Body of pancreas (tissue), 4 donors: Measurements from ENCODE around the gene ACSBG1. TPM values are rescaled to one million over a fixed set of nuclear protein-coding genes. Genes with fewer than 3 reads are reported as not detected.
A peak's percentile ranks its signal among the peaks of the same experiment; 100 is the strongest.

Experiments
- ATAC-seq: fragments of 150-250 bp; one replicate; pipeline ENCODE4 v1.9.1; 2016
- DNase-seq, 4 donors: peaks; one replicate each; pipeline ENCODE4 v3.0.0-alpha.2; 2019
- H3K27ac ChIP-seq, 4 donors: fragments of 200-600 bp; sonication (generic); 1 replicate in 3 of 4; 2 replicates in 1 of 4; pipeline versions ENCODE4 v1.5.1 to v1.6.1; 2016 to 2019; ENCODE audit warnings: mild to moderate bottlenecking in 1 of 4, mixed read lengths in 1 of 4, moderate library complexity in 1 of 4
- H3K27me3 ChIP-seq, 2 donors: fragments of 200-600 bp; sonication (generic); one replicate each; pipeline ENCODE4 v1.6.0; 2016; ENCODE audit warnings: mild to moderate bottlenecking in 1 of 2
- H3K36me3 ChIP-seq, 2 donors: fragments of 200-600 bp; sonication (generic); replicated peaks in 1 of 2; 2 replicates each; pipeline ENCODE4 v1.5.1; 2016; ENCODE audit warnings: low read depth in 2 of 2; ENCODE audit not compliant: insufficient read depth in 1 of 2
- H3K4me1 ChIP-seq: fragments of 200-600 bp; sonication (generic); one replicate; pipeline ENCODE4 v1.6.0; 2016
- H3K4me3 ChIP-seq, 2 donors: fragments of 200-600 bp; sonication (generic); 1 replicate in 1 of 2; 2 replicates in 1 of 2; pipeline ENCODE4 v1.5.1; 2016 to 2019
- H3K9me3 ChIP-seq, 3 donors: fragments of 200-600 bp; sonication (generic); 1 replicate in 2 of 3; 2 replicates in 1 of 3; pipeline ENCODE4 v1.5.1; 2016
- POLR2A ChIP-seq, 3 donors: fragments of 450-650 bp; IDR thresholded peaks; one replicate each; pipeline ENCODE4 v1.6.1; 2016; ENCODE audit warnings: antibody characterized with exemption in 3 of 3, mild to moderate bottlenecking in 2 of 3
- WGBS, 2 donors: methylation state at CpG; one replicate each; pipeline ENCODE4 v1.1.5; 2017; 5-methylcytosine and 5-hydroxymethylcytosine counted together
- intact Hi-C: fragments of 100-400 bp; cut with DNase I; formaldehyde crosslinking; loops from one replicate; pipeline ENCODE4 v1.15.1; 2023
- total RNA-seq, 2 donors: library from RNA; depleted of rRNA; stranded (reverse); fragments of >200 nt; gene quantifications; one replicate each; pipeline ENCODE4 v1.1.0, GENCODE V29; 2016
- TF ChIP-seq, protein P1 (sequence below), 7 experiments: fragments of 450-650 bp in 4 of 7; fragments of 200-600 bp in 3 of 7; sonication (generic) in 3 of 7; IDR thresholded peaks; one replicate each; pipeline ENCODE4 v1.5.1; 2016 to 2019; ENCODE audit warnings: antibody characterized with exemption in 7 of 7

Gene ACSBG1
- total RNA-seq, 2 donors from 2014 or later: not detected

DNA sequence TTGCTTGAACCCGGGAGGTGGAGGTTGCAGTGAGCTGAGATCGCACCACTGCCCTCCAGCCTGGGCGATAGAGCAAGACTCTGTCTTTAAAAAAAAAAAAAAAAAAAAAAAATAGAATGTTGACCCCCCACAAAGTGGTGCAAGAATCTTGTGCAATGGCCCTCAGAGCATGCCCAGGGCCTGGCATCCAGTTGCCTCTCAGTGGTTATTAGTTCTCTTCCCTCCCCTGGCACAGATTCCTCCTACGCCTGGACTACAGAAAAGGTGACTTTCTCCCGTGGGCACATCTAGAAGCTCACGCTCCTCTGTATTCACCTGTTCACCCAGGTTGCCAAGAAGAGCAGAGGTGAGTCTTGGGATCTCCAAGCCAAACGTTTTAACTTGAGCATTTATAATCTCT is 36.7 kb downstream of the ACSBG1 start:
- intact Hi-C loops: no loop called here
- H3K9me3 ChIP-seq: no peaks in the 10 kb centered on the region
- H3K27me3 ChIP-seq: no peaks in the 10 kb centered on the region
- H3K27ac ChIP-seq: no peak overlapping the region
- TF ChIP-seq POLR2A (IDR thresholded peaks at IDR 0.05): no peak
- TF ChIP-seq, protein P1, sequence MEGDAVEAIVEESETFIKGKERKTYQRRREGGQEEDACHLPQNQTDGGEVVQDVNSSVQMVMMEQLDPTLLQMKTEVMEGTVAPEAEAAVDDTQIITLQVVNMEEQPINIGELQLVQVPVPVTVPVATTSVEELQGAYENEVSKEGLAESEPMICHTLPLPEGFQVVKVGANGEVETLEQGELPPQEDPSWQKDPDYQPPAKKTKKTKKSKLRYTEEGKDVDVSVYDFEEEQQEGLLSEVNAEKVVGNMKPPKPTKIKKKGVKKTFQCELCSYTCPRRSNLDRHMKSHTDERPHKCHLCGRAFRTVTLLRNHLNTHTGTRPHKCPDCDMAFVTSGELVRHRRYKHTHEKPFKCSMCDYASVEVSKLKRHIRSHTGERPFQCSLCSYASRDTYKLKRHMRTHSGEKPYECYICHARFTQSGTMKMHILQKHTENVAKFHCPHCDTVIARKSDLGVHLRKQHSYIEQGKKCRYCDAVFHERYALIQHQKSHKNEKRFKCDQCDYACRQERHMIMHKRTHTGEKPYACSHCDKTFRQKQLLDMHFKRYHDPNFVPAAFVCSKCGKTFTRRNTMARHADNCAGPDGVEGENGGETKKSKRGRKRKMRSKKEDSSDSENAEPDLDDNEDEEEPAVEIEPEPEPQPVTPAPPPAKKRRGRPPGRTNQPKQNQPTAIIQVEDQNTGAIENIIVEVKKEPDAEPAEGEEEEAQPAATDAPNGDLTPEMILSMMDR (IDR thresholded peaks at IDR 0.05): no peak
- peak in 1 of 4 donors; percentile 6 for DNase-seq
- H3K4me3 ChIP-seq: no peak overlapping the region
- H3K4me1 ChIP-seq: peaks cover 3% of the 10 kb centered on the region
- 60 to 66% methylated on average over 7 of the region's 7 CpGs for WGBS, 2 donors
- no peaks in the 10 kb centered on the region for H3K36me3 ChIP-seq
- no peak for ATAC-seq

DNA sequence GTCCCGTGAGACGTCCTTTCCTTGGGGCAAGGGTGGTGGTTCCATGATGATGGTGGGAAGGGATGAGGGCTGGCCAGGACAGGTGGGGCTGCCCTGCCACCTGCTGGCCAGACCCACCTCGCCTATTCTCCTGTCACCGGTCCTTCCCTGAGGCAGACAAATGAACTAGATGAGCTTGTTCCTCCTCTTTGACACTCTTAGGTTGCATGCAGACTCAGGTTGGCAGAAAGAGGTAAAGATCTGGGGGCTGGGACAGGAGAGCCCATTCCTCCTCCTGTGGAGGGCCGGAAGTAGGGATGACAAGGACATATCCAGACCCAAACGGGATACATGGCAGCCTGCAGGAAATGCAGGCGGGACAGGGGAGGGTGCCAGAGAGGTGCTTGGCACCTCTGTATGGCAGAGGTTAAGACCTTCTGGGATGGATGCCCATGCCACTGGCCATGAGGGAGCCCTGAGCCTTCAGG is 38.6 kb downstream of the ACSBG1 start:
- Histone ChIP-seq H3K36me3 (no peaks in the 10 kb centered on the region), H3K9me3 (no peaks in the 10 kb centered on the region), H3K27me3 (no peaks in the 10 kb centered on the region), H3K27ac (no peak overlapping the region), H3K4me1 (no peaks in the 10 kb centered on the region), H3K4me3 (no peak overlapping the region)
- DNase-seq: peak; percentile 46 to 64 (median 53)
- intact Hi-C loops: no loop called here
- no peak for TF ChIP-seq POLR2A (IDR thresholded peaks at IDR 0.05)
- TF ChIP-seq, protein P1 (IDR thresholded peaks at IDR 0.05): peak; percentile 62 to 77 (median 70)
- peak; percentile 83 for ATAC-seq
- WGBS, 2 donors: 14 to 17% methylated on average over 7 of the region's 7 CpGs

DNA sequence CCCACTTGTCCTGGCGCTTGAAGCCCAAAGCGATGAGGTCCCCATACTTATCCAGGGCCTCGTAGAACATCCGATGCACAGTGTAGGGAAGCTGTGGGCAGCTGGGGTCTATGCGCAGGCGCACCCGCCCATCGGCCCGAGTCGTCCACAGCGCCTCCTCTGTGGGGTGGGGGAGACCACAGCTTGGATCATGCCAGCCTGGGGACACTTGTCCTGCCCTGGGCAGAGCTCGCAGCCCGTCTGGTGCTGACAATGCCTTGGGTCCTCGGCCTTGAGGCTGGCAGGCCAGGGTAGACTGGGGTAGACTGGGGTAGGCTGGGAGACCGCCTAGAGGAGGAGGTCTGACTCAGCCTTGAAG is 39.8 kb downstream of the ACSBG1 start:
- Histone ChIP-seq H3K9me3 (no peaks in the 10 kb centered on the region), H3K4me1 (no peaks in the 10 kb centered on the region), H3K27me3 (no peaks in the 10 kb centered on the region), H3K27ac (no peak overlapping the region), H3K36me3 (no peaks in the 10 kb centered on the region), H3K4me3 (no peak overlapping the region)
- WGBS, 2 donors: 85 to 93% methylated on average over 14 to 15 of the region's 15 CpGs
- TF ChIP-seq POLR2A (IDR thresholded peaks at IDR 0.05): no peak
- TF ChIP-seq, protein P1 (IDR thresholded peaks at IDR 0.05): no peak
- no peak for ATAC-seq
- DNase-seq: peak in 1 of 4 donors; percentile 5
- intact Hi-C loops: loop anchor here (5.0 kb wide), 1 partner anchor 82 kb away; no protein-coding TSS in a partner anchor

DNA sequence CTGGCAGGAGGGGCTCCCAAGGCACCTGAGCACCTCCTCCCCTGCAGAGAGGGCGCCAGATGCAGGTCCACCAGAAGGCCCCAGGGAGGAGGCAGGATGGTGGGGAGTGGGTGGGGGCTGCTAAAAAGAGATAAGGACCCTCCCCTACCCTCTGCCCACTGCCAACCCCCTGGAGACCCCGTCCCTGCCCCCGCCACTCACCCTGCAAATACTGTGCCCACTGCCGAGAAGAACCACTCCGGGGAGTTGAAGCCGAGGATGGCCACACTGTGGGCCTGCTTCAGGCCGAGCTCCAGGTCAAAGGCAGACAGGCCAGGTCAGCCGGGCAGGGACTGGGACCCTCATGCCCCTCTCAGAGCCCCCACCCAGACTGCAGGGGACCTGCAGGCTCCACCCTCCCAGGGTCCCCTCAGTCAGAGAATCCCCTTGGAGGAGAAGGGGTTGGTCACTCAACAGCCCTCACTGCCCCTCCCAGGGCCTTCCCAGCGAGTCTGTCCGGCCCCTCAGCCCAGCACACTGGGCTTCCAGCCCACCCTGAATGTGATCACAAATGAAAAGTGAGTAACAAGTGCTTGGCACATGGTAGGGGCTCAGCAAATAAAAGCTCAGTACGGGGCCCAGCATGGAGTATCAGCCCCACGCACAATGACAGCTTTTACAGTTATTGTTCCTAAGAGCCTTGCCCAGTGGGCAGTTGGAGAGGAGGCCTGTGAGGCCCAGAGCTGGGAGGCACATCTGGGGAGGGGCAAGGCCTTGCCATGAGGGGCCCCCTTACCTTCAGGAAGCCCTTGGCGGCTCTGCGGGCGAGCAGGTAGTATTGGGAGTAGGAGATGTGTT is 40.4 kb downstream of the ACSBG1 start:
- intact Hi-C loops: loop anchor here (5.0 kb wide), 1 partner anchor 82 kb away; no protein-coding TSS in a partner anchor
- DNase-seq: peak in 1 of 4 donors; percentile 6

DNA sequence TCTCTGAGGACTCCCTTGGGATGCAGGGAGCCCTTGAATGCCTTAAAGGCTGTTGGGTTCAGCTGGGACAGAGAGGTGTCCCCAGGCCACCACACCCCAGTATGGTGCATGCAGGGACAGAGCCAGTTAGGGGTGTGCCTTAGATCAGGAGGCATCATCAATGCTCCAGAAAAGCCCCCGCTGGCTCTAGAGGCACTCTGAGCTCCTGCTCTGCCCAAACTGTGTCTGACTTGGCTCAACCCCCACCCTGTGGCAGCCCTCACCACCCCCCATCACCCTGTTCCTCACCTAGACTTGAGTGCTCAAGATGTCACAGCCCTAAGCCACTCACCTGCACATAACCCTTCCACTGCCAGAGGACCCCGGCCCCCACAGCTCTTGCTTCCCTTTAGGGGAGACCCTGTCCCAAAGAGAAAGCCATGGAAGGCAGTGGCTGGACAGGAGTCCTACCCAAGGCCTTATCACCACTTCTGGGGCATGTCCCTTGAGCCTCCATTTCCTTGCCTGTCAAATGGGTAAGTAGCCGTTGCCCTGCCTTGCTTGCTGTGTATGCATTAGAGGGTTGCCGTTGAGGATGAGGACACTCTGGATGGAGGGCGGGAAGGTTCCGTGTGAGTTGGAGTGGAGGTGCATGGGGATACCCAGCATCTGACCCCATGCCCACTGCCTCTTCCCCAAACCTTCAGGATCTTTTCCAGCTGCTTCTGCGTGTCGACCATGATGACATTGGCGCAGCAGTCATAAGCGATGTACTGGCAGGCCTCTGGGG is 41.4 kb downstream of the ACSBG1 start:
- ATAC-seq (no peak), DNase-seq (peak in 1 of 4 donors; percentile 9)
- H3K9me3 ChIP-seq: no peaks in the 10 kb centered on the region
- no peaks in the 10 kb centered on the region for H3K36me3 ChIP-seq
- no peak overlapping the region for H3K27ac ChIP-seq
- H3K4me3 ChIP-seq: no peak overlapping the region
- intact Hi-C loops: loop anchor here (5.0 kb wide), 1 partner anchor 81 kb away; no protein-coding TSS in a partner anchor
- H3K27me3 ChIP-seq: no peaks in the 10 kb centered on the region
- no peak for TF ChIP-seq POLR2A (IDR thresholded peaks at IDR 0.05)
- TF ChIP-seq, protein P1 (IDR thresholded peaks at IDR 0.05): no peak
- no peaks in the 10 kb centered on the region for H3K4me1 ChIP-seq
- 77 to 87% methylated on average over 5 to 10 of the region's 10 CpGs for WGBS, 2 donors

More for the DNA sequence above, 40.4 kb downstream of the ACSBG1 start:
- H3K27ac ChIP-seq: no peak overlapping the region
- H3K4me1 ChIP-seq: no peaks in the 10 kb centered on the region
- H3K4me3 ChIP-seq: no peak overlapping the region
- H3K9me3 ChIP-seq: no peaks in the 10 kb centered on the region
- ATAC-seq: no peak
- no peak for TF ChIP-seq POLR2A (IDR thresholded peaks at IDR 0.05)
- 76 to 83% methylated on average over 8 to 15 of the region's 15 CpGs for WGBS, 2 donors
- H3K27me3 ChIP-seq: no peaks in the 10 kb centered on the region
- no peaks in the 10 kb centered on the region for H3K36me3 ChIP-seq
